Measurements from ENCODE around the gene ELOVL2.
A peak's percentile ranks its signal among the peaks of the same experiment; 100 is the strongest.

Gene ELOVL2

GRCh38 chr6:10961837-10962236 lies 82.3 kb downstream of the ELOVL2 start:
- no peak overlapping the region for H3K4me3 ChIP-seq (ENCODE audit: low read length)
- peak; percentile 5 for TF ChIP-seq CTCF (IDR thresholded peaks at IDR 0.05; ENCODE audit: insufficient read depth, low read depth, low read length, missing control alignments)

GRCh38 chr6:10960171-10960570 lies 83.9 kb downstream of the ELOVL2 start:
- TF ChIP-seq CTCF (IDR thresholded peaks at IDR 0.05; ENCODE audit: insufficient read depth, low read depth, low read length, missing control alignments), result no peak
- H3K4me3 ChIP-seq (ENCODE audit: low read length), result no peak overlapping the region
- DNase-seq (ENCODE audit: low read depth), result no peak

More at GRCh38 chr6:10961837-10962236, 82.3 kb downstream of the ELOVL2 start:
- DNase-seq (ENCODE audit: low read depth), result no peak

- H3K4me3 ChIP-seq (ENCODE audit: low read length), result no peak overlapping the region
- no peak for TF ChIP-seq CTCF (IDR thresholded peaks at IDR 0.05; ENCODE audit: insufficient read depth, low read depth, low read length, missing control alignments)
- no peak for DNase-seq (ENCODE audit: low read depth)
Observed at GRCh38 chr6:10957414-10957886, 86.7 kb downstream of the ELOVL2 start.

- no peak for TF ChIP-seq CTCF (IDR thresholded peaks at IDR 0.05; ENCODE audit: insufficient read depth, low read depth, low read length, missing control alignments)
- no peak for DNase-seq (ENCODE audit: low read depth)
- no peak overlapping the region for H3K4me3 ChIP-seq (ENCODE audit: low read length)
Observed at GRCh38 chr6:10956776-10957175, 87.3 kb downstream of the ELOVL2 start.

- DNase-seq (ENCODE audit: low read depth), result peak; percentile 84
- peak; percentile 87 for TF ChIP-seq CTCF (IDR thresholded peaks at IDR 0.05; ENCODE audit: insufficient read depth, low read depth, low read length, missing control alignments)
- H3K4me3 ChIP-seq (ENCODE audit: low read length), result no peak overlapping the region
Observed at GRCh38 chr6:10954590-10955010, 89.5 kb downstream of the ELOVL2 start.

GRCh38 chr6:10951675-10952282 lies 92.3 kb downstream of the ELOVL2 start:
- peak; percentile 75 for TF ChIP-seq CTCF (IDR thresholded peaks at IDR 0.05; ENCODE audit: insufficient read depth, low read depth, low read length, missing control alignments)
- DNase-seq (ENCODE audit: low read depth), result peak; percentile 59
- no peak overlapping the region for H3K4me3 ChIP-seq (ENCODE audit: low read length)
